ENCODE results near the gene TET2. TPM values are rescaled to one million over a fixed set of nuclear protein-coding genes. Genes with fewer than 3 reads are reported as not detected.

The TET2 gene
- total RNA-seq, 3 donors from 2014 or later = 29.0 to 36.3 (median 31.0) TPM

- ATAC-seq = no peak
- peaks cover 4% of the 10 kb centered on the region for H3K36me3 ChIP-seq (ENCODE audit: low read depth)
- intact Hi-C loops (cut with DNase I, micrococcal nuclease) = no loop called here
These were observed 125.3 kb downstream of the TET2 start for GRCh38 chr4:105272002-105272401.

GRCh38 chr4:105273230-105273629 is 126.6 kb downstream of the TET2 start:
- Histone ChIP-seq H3K9me3 (no peaks in the 10 kb centered on the region), H3K4me1 (ENCODE audit: low read depth) (no peaks in the 10 kb centered on the region), H3K36me3 (ENCODE audit: low read depth) (peaks cover 4% of the 10 kb centered on the region), H3K4me3 (no peak overlapping the region)
- no peak for TF ChIP-seq CTCF (IDR thresholded peaks at IDR 0.05)
- intact Hi-C loops (cut with DNase I, micrococcal nuclease) = no loop called here
- DNase-seq = no peak
- ATAC-seq = no peak

More at GRCh38 chr4:105272002-105272401, 125.3 kb downstream of the TET2 start:
- DNase-seq = no peak
- TF ChIP-seq CTCF (IDR thresholded peaks at IDR 0.05) = no peak
- Histone ChIP-seq H3K9me3 (no peaks in the 10 kb centered on the region), H3K4me1 (ENCODE audit: low read depth) (no peaks in the 10 kb centered on the region), H3K4me3 (no peak overlapping the region)

DNA sequence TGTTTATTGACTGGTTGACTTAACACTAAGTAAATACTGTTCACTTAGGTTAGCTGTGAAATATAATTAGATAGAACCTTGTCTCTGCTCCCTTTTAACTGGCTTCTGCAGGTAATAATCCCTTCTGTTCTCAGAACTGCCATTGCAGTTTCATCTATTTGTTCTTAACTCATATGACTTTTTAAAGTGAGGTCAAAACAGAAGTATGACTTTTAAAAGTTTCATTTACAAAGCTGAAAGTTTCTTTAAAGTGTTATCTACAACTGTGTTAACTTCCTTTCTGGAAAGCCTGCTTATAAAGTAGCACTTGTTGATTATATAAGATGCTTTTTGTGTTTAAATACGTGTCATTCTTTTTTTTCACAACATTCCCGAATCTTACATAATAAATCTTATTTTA is 127.4 kb downstream of the TET2 start:
- peaks cover 4% of the 10 kb centered on the region for H3K36me3 ChIP-seq (ENCODE audit: low read depth)
- DNase-seq (no peak), ATAC-seq (no peak)
- no peak overlapping the region for H3K4me3 ChIP-seq
- intact Hi-C loops (cut with DNase I, micrococcal nuclease) = no loop called here
- no peaks in the 10 kb centered on the region for H3K9me3 ChIP-seq
- no peak for TF ChIP-seq CTCF (IDR thresholded peaks at IDR 0.05)
- no peaks in the 10 kb centered on the region for H3K4me1 ChIP-seq (ENCODE audit: low read depth)

GRCh38 chr4:105274504-105274903 is 127.8 kb downstream of the TET2 start:
- no peak for TF ChIP-seq CTCF (IDR thresholded peaks at IDR 0.05)
- H3K4me1 ChIP-seq (ENCODE audit: low read depth) = no peaks in the 10 kb centered on the region
- H3K36me3 ChIP-seq (ENCODE audit: low read depth) = peaks cover 4% of the 10 kb centered on the region
- intact Hi-C loops (cut with DNase I, micrococcal nuclease) = no loop called here
- no peaks in the 10 kb centered on the region for H3K9me3 ChIP-seq
- ATAC-seq (no peak), DNase-seq (no peak)
- H3K4me3 ChIP-seq = no peak overlapping the region

DNA sequence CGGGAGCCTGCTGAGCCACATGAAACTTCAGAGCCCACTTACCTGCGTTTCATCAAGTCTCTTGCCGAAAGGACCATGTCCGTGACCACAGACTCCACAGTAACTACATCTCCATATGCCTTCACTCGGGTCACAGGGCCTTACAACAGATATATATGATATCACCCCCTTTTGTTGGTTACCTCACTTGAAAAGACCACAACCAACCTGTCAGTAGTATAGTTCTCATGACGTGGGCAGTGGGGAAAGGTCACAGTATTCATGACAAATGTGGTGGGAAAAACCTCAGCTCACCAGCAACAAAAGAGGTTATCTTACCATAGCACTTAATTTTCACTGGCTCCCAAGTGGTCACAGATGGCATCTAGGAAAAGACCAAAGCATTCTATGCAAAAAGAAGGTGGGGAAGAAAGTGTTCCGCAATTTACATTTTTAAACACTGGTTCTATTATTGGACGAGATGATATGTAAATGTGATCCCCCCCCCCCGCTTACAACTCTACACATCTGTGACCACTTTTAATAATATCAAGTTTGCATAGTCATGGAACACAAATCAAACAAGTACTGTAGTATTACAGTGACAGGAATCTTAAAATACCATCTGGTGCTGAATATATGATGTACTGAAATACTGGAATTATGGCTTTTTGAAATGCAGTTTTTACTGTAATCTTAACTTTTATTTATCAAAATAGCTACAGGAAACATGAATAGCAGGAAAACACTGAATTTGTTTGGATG is 129.9 kb downstream of the TET2 start:
- TF ChIP-seq CTCF (IDR thresholded peaks at IDR 0.05) = no peak
- Histone ChIP-seq H3K36me3 (ENCODE audit: low read depth) (peaks cover 4% of the 10 kb centered on the region), H3K9me3 (no peaks in the 10 kb centered on the region), H3K4me1 (ENCODE audit: low read depth) (no peaks in the 10 kb centered on the region), H3K4me3 (no peak overlapping the region)
- DNase-seq (no peak), ATAC-seq (no peak)
- intact Hi-C loops (cut with DNase I, micrococcal nuclease) = no loop called here
